DOHH2 (cell line): Measurements from ENCODE around the gene GRB2.

ENCODE experiments used
- EZH2phosphoT487 ChIP-seq: fragments of 200-600 bp; sonication (generic); IDR thresholded peaks from 2 replicates; pipeline ENCODE4 v1.6.1; 2017; ENCODE audit warnings: borderline replicate concordance, mild to moderate bottlenecking, antibody characterized with exemption, low read length, moderate library complexity, mixed read lengths
- TF ChIP-seq, protein P1 (sequence below): fragments of 200-600 bp; sonication (generic); IDR thresholded peaks from one replicate; pipeline ENCODE4 v1.5.1; 2014; ENCODE audit warnings: antibody characterized with exemption, mild to moderate bottlenecking, low read depth, low read length; ENCODE audit not compliant: poor library complexity, severe bottlenecking

DNA sequence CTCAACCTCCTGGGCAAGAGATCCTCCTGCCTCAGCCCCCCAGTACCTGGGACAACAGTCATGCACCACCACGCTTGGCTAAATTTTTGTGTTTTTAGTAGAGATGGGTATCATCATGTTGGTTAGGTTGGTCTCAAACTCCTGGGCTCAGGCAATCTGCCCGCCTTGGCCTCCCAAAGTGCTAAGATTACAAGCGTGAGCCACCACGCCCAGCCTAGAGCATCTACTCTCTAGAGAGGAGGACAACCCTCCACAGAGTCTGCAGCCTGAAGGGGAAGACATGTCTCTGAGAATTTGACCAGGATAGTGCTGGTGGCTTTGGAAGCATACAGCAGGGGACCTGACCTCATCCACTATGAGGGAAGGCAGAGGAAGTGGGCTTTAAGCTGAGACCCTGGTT, 4.7 kb upstream of the GRB2 start:
- TF ChIP-seq, protein P1, sequence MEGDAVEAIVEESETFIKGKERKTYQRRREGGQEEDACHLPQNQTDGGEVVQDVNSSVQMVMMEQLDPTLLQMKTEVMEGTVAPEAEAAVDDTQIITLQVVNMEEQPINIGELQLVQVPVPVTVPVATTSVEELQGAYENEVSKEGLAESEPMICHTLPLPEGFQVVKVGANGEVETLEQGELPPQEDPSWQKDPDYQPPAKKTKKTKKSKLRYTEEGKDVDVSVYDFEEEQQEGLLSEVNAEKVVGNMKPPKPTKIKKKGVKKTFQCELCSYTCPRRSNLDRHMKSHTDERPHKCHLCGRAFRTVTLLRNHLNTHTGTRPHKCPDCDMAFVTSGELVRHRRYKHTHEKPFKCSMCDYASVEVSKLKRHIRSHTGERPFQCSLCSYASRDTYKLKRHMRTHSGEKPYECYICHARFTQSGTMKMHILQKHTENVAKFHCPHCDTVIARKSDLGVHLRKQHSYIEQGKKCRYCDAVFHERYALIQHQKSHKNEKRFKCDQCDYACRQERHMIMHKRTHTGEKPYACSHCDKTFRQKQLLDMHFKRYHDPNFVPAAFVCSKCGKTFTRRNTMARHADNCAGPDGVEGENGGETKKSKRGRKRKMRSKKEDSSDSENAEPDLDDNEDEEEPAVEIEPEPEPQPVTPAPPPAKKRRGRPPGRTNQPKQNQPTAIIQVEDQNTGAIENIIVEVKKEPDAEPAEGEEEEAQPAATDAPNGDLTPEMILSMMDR, result no peak
- TF ChIP-seq EZH2phosphoT487, result no peak
